Kidney epithelial cell (primary cell): ENCODE results near the gene DTHD1. TPM values are rescaled to one million over a fixed set of nuclear protein-coding genes. Genes with fewer than 3 reads are reported as not detected.

ENCODE experiments used
- DNase-seq: peaks from one replicate; pipeline ENCODE4 v3.0.0-alpha.2; 2010; ENCODE audit warnings: low read depth
- H3K27me3 ChIP-seq: 2 replicates; pipeline ENCODE4 v1.6.0; 2011; ENCODE audit warnings: low read length; ENCODE audit not compliant: control insufficient read depth, insufficient read depth
- H3K36me3 ChIP-seq: 2 replicates; pipeline ENCODE4 v1.5.1; 2011; ENCODE audit warnings: low read length; ENCODE audit not compliant: control insufficient read depth, insufficient read depth
- H3K4me3 ChIP-seq: 2 replicates; pipeline ENCODE4 v1.5.1; 2011; ENCODE audit warnings: low read depth, mild to moderate bottlenecking, control low read depth, low read length
- total RNA-seq: library from RNA; depleted of rRNA; stranded (reverse); fragments of >200 nt; gene quantifications from 2 replicates; pipeline ENCODE4 v1.2.3, GENCODE V29; 2015
- TF ChIP-seq, protein P1 (sequence below): IDR thresholded peaks from 2 replicates; pipeline ENCODE4 v1.5.1; 2011; ENCODE audit warnings: mild to moderate bottlenecking, moderate library complexity, low read length, control low read depth, inconsistent platforms; ENCODE audit not compliant: insufficient read depth, poor library complexity, severe bottlenecking

The DTHD1 gene
- total RNA-seq, 1 donor from 2014 or later, result not detected

DNA sequence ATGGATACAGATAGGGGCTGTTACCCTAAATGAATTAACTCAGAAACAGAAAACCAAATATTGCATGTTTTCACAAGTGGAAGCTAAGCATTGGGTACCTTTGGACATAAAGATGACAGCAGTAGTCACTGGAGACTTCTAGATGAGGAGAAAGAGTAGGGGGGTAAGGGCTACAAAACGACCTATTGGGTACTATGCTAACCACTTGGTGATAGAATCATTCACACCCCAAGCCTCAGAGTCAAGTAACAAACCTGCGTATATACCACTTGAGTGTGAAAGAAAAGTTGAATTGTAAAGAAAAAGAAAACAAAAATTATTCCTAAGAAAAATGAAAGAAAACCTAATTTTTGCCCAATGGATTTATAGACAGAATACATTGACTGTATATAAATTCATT, 29.4 kb upstream of the DTHD1 start:
- DNase-seq, result no peak
- H3K4me3 ChIP-seq, result no peak overlapping the region
- H3K36me3 ChIP-seq, result no peaks in the 10 kb centered on the region
- H3K27me3 ChIP-seq, result no peaks in the 10 kb centered on the region
- TF ChIP-seq, protein P1, sequence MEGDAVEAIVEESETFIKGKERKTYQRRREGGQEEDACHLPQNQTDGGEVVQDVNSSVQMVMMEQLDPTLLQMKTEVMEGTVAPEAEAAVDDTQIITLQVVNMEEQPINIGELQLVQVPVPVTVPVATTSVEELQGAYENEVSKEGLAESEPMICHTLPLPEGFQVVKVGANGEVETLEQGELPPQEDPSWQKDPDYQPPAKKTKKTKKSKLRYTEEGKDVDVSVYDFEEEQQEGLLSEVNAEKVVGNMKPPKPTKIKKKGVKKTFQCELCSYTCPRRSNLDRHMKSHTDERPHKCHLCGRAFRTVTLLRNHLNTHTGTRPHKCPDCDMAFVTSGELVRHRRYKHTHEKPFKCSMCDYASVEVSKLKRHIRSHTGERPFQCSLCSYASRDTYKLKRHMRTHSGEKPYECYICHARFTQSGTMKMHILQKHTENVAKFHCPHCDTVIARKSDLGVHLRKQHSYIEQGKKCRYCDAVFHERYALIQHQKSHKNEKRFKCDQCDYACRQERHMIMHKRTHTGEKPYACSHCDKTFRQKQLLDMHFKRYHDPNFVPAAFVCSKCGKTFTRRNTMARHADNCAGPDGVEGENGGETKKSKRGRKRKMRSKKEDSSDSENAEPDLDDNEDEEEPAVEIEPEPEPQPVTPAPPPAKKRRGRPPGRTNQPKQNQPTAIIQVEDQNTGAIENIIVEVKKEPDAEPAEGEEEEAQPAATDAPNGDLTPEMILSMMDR, result no peak

DNA sequence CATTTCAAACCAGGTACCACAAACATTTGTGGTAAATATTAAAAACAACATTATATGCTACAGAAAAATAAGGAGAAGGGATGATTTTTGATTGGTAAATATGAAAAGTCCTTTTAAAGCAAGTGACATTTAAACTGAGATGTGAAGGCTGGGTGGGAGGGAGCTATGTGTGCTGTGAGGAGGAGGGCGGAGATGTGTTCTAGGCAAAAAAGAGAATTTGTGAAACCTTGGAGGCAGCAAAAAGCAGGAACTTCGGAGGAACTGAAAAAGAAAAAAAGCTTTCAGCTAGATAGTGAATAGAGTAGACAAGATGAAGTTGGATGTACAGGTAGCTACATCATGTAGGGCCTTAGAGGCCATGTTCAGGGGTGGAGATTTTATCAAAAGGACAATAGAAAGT, 27.0 kb upstream of the DTHD1 start:
- H3K27me3 ChIP-seq, result no peaks in the 10 kb centered on the region
- no peaks in the 10 kb centered on the region for H3K36me3 ChIP-seq
- no peak for DNase-seq
- TF ChIP-seq, protein P1, result no peak
- H3K4me3 ChIP-seq, result no peak overlapping the region

DNA sequence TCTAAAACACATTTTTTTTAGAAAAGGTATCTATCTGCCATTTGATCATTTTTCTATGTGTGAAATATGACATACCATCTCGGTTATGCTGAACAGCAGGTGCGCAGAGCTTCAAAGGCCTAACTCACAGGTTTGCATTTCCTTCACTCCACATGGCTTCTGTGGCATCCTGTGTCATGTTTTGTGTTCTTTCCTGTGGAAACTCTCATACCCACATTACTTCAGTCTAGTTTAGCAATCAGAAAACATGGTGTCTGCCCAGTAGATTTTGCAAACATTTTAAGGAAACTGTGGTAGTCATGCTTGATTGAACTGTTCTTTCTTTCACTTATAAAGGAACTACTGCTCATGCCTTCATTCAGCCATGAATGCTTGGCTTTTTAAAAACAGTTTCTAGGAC, 25.8 kb upstream of the DTHD1 start:
- DNase-seq, result no peak
- TF ChIP-seq, protein P1, result no peak
- Histone ChIP-seq H3K4me3 (no peak overlapping the region), H3K36me3 (no peaks in the 10 kb centered on the region), H3K27me3 (no peaks in the 10 kb centered on the region)

DNA sequence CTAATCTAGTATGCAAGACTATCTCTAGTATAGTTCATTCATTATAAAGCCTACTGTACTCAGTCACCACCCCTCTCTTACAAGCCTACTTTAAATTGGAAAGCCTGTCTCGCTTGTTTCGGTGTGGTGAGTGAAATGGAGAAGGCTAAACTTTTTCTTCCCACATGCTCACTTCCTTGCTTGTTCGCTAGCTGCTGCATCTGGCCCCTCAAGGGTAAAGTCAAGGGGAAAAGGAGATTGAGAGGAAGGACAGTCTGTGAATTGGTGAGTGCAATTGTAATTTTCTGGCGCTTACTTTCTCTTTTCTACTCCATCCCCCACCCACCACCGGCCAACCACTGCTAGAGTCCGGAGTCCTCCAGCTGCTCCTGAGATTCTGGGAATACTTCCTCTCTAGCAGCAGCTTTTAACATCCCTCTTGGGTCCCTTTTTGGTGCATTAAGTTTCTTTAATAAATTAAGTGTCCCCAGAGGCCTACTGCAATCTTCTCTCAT, 25.0 kb upstream of the DTHD1 start:
- DNase-seq, result no peak
- H3K27me3 ChIP-seq, result no peaks in the 10 kb centered on the region
- H3K4me3 ChIP-seq, result no peak overlapping the region
- no peaks in the 10 kb centered on the region for H3K36me3 ChIP-seq
- TF ChIP-seq, protein P1, result no peak

DNA sequence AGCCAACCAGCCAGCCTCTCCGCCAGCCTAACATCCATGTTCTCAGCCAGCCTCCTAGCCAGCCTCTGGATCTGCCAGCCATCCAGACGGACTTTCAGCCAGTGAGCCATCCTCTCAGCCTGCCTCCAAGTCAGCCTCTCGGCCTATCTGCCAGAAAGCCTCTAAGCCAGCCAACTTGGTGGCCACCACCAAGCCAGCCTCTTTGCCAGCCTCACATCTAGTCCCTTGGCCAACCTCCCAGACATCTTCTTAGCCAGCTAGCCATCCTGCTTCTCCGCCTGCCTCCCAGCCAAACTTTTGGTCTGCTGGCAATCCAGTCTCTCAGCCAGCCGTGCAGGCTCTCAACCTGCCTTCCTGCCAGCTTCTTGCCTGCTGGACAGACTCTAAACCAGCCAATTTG, 20.7 kb upstream of the DTHD1 start:
- Histone ChIP-seq H3K27me3 (no peaks in the 10 kb centered on the region), H3K4me3 (no peak overlapping the region), H3K36me3 (no peaks in the 10 kb centered on the region)
- TF ChIP-seq, protein P1, result no peak
- DNase-seq, result no peak

DNA sequence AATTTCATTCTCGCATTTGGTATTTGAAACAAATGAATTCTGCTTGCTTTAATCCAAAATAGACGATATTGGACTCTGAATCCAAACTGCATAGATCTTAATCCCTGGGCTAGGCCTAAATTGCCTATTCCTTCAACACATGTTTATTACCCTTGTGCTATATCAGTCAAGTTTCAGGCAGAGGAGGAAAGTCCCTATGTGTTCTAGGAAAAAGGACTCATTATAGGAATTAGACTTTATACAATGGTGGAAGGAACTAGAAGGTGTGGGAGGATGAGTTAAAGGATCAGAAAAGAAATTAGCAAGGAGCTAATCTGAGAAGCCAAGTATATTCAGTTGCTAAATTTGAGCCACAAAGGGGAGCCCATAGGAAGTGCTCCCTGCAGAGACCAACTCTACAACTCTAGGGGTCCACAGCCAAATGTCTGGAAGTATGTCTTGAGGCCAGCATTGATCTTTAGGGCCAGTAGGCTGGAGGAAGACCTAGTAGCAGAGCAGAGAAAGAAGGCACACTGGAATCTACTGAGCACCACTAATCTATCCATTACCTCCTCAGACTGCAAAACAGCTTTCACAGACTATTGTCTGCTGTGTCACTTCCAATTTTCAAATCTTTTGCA, 17.1 kb upstream of the DTHD1 start:
- Histone ChIP-seq H3K27me3 (no peaks in the 10 kb centered on the region), H3K4me3 (no peak overlapping the region), H3K36me3 (no peaks in the 10 kb centered on the region)
- DNase-seq, result no peak
- TF ChIP-seq, protein P1, result no peak
